ENCODE data around the gene SKOR2.

The SKOR2 gene, protein sequence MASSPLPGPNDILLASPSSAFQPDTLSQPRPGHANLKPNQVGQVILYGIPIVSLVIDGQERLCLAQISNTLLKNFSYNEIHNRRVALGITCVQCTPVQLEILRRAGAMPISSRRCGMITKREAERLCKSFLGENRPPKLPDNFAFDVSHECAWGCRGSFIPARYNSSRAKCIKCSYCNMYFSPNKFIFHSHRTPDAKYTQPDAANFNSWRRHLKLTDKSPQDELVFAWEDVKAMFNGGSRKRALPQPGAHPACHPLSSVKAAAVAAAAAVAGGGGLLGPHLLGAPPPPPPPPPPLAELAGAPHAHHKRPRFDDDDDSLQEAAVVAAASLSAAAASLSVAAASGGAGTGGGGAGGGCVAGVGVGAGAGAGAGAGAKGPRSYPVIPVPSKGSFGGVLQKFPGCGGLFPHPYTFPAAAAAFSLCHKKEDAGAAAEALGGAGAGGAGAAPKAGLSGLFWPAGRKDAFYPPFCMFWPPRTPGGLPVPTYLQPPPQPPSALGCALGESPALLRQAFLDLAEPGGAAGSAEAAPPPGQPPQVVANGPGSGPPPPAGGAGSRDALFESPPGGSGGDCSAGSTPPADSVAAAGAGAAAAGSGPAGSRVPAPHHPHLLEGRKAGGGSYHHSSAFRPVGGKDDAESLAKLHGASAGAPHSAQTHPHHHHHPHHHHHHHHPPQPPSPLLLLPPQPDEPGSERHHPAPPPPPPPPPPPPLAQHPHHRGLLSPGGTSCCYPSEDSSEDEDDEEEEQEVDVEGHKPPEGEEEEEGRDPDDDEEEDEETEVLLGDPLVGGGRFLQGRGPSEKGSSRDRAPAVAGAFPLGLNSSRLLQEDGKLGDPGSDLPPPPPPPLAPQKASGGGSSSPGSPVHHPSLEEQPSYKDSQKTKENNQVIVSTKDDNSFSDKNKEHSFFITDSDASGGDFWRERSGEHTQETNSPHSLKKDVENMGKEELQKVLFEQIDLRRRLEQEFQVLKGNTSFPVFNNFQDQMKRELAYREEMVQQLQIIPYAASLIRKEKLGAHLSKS

DNA sequence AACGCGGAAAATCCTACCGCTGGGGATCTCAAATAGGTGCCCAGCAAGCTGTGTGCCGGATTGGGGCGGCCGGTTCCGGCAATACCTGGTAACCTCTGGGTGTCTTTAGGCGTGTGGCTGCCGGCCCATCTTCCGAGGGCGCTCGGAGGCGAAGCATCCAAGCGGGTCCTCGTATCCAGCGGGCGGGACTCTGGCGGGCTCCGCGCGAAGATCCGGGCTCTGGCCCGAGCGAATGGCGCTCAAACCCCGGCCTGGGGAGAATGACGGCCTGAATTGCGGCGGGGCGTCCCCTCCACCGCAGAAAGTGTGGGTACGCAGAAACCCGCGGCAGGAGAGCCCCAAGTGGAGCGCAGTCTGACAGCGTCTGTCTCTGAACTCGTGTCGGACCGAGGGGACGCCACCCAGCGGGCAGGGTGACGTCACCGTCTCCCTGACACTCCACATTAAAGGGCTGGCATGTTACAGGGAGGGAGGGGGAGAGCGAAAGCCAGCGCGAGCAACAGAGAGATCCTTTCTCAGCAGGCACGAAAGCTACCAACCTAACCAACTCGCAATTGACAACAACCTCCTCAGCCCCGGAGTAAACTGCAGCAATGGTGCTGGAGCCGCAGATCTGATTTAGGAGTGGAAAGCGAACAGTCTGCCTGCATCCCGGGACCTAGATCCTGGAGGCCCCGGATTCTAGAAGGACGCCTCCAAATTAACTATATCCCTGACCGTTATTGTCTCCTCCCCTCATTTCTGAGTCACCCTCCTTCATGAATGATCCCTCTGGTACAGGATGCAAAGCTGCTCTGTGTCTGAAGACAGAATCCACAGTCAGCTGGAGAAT, at the start of gene SKOR2:
SKOR2 (minus strand) TSS at position 372 of the 832 bp plus-strand sequence. CDS start 2,477 bp downstream, outside the sequence.
- DNase-seq: no peak

DNA sequence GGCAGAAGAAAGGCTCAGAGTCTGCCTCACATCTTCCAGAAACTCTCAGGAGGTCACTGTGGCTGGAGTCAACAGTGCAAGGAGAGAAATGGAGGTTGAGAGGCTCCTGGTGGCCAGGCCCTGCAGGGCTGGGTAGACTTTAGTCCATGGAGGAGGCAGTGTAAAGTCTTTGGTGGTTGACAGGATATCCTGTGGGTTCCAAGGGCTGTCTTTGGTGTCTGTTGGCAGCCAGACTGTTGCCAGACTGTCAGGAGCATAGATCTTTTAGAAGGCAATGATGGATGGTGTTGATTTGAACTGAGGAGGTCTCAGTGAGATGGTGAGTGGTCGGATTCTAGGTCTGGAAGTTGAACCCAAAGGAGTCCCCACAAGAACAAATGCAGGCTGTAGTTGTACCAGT, 45.0 kb upstream of the SKOR2 start:
- DNase-seq: no peak

DNA sequence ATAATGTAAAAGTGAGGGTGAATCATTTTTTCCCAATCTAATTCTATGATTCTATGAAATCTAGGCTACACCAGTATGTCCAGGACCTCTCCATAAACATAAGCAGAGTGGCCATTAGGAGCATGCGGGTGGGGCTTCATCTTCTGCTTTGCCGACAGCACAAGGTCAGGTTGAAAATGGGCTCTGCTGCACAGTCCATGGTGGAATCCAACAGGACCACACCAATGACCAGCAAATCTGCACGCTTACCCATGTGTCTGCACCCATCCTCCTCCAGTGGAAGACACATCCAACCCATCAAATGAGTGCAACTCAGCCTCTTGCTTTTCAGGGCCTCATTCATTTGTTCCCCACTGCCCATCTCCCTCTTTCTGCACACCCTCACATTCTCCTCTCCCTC, 43.3 kb upstream of the SKOR2 start:
- DNase-seq: no peak

GRCh38 chr18:47288741-47289140, 37.3 kb upstream of the SKOR2 start:
- DNase-seq: no peak

DNA sequence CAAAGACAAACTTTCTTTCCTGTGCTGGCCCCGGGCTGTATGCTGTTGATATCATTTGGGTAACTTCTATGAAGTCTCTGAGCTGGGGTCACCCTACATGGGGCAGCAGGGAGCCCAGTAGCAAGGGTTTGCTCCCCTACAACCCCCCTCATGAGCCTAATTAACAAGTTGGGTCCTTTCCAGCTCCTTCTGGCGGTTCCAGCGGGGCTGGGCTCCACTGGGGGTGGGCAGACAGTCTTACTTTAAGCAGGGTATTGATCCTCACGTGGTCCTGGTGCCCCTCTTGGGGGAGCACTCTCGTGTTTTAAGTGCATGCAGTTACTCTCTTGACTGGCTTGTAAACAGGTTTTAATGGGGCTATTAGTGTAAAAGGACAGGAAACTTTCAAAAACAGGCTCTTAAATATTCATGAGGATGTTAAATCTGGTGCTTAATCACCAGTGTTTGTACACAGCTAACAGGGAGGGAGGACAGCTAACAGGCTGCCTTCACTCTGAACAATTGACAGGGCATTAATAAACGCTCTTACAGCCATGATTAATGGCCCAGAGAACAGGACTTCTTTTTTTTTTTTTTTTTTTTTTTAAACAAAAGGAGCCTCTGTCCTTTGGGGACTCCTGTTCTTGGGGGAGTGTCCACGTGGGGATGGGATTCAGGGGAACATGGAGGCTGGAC, 36.6 kb upstream of the SKOR2 start:
- no peak for DNase-seq

GRCh38 chr18:47286776-47287410, 35.4 kb upstream of the SKOR2 start:
- no peak for DNase-seq

GRCh38 chr18:47285456-47285855, 34.0 kb upstream of the SKOR2 start:
- DNase-seq: no peak

DNA sequence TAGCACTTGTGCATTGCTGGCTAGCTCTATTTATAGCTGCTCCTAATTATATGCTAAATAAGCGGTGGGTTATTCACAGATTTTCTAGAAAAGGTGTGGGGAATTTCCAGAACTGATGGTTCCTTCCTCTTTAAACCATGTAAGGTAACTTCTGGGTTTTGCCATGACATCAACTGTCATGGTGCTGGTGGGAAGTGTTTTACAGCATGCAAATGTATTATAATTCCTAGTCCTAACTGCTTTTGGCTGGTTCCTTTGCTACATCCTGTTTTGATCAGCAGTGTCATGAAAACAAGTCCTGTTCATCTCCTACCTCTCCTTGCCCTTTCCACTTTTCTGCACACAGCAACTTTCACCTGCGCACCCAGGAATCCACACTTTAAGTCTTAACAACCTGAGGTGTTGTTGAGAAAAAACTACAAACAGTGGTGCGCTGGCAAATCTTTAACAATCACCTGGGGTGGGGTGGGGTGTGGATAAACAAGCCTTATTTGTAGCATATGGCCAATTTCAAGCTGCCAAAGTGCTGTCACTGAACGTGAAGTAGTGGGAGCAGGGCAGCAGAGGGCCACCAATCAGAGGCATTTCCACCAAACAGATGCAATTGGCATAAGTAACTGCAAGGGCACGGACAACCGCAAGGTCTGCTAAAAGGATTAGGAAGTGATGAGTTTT, 33.4 kb upstream of the SKOR2 start:
- DNase-seq: no peak

GRCh38 chr18:47283476-47283875, 32.0 kb upstream of the SKOR2 start:
- no peak for DNase-seq

GRCh38 chr18:47280121-47280520, 28.7 kb upstream of the SKOR2 start:
- no peak for DNase-seq

DNA sequence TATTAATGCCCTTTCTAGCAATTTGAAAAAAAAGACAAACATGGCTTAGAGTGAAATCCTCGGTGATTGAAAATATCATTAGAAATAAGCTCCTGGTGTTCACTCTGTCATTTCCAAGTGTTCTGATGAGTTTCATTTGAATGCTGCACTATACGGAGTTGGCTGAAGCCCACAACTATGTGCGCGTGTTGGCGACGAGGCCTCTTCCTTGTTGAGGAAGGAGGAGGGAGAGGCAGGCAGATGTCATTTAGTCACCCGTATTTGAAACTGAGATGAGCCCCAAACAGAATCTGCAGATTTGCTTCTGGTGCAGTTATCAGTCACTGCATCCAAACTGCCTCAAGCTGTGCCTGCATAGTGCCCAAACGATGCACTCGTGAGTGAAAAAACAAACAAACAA, 23.5 kb upstream of the SKOR2 start:
- no peak for DNase-seq

GRCh38 chr18:47265197-47265596, 13.7 kb upstream of the SKOR2 start:
- DNase-seq: no peak

- no peak for DNase-seq
These were observed 12.8 kb upstream of the SKOR2 start for GRCh38 chr18:47264308-47264700.

- no peak for DNase-seq
These were observed 12.2 kb upstream of the SKOR2 start for GRCh38 chr18:47263430-47264307.

DNA sequence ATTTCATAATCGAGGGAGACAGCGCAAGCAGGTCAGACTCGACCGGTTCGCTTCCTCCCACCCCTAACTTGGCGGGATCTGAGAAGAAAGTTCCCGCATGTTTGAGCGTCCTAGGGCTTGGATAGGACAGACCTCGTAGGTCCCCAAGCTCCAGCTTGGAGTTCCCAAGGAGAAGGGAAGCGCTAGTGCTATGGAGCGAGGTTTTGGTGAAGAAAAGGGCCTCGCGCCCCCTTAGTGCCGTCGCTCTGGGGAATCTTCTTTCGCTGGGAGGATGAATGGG, 11.6 kb upstream of the SKOR2 start:
- no peak for DNase-seq

GRCh38 chr18:47262301-47263149, 11.1 kb upstream of the SKOR2 start:
- no peak for DNase-seq

DNA sequence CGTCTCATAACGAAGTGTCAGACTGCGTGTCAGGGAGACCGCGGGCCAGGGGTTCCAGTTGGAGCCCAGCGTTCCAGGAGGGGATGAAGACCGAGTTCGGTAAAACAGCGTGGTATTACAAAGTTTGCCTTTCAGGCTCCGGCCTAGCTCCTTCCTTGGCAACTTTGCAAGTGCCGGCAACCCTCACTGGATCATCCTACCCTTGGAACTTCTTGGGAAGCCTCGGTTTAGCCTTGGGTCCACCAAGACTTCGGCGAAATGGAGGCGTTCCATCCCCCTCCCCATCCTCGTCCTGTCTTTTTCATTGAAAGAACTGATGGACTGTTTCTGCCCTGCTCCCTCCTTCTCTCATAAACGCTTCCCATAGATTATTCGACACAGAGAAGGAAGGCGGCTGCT, 10.4 kb upstream of the SKOR2 start:
- DNase-seq: no peak

- DNase-seq: no peak
These were observed 9.7 kb upstream of the SKOR2 start for GRCh38 chr18:47260924-47261701.

Measured in activated effector memory CD4-positive, alpha-beta T cell treated with Interleukin-2 at 50 U/mL for 16 hours (primary cell).